ENCODE measurements around the gene PCBP3.

Gene PCBP3

DNA sequence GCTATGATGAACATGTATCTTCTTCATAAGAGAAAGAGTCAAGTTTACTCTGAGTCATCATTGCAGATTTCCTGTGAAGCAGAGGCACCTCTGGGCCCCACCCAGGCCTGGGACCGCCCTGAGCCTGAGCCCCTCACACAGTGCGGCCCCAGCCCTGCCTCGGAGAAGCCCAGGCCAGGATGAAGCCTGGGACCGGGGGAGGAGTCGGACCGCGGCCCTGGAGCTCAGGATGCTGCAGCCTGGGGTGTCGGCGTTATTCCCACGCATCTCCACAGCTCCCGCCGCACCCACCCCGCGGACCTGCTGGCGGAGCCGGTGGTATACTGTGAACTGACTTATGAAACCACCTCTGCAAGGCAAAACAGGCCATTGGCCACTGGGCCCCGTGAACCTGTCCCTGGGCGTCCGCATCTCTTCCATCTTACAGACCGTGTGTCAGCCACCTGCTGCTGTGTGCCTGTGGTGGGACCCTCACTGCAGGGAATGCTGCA lies 335.7 kb downstream of the PCBP3 start:
- no peak for DNase-seq (ENCODE audit: low read depth in 2 of 2)

DNA sequence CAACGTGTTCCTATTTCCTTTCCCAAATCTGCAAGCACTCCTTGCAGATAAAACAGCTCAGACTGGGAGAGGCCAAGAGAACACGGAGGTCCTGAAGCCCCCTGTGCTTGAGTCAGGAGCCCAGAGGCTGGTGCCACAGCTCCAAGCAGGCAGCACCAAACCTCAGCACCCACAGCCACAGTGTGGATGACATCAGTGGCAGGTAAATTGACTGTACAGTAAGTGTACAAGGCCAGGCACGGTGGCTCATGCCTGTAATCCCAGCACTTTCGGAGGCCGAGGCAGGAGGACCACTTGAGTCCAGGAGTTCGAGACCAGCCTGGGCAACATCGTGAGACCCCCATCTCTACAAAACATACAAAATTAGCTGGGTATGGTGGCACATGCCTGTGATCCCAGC lies 336.1 kb downstream of the PCBP3 start:
- no peak for DNase-seq (ENCODE audit: low read depth in 2 of 2)

DNA sequence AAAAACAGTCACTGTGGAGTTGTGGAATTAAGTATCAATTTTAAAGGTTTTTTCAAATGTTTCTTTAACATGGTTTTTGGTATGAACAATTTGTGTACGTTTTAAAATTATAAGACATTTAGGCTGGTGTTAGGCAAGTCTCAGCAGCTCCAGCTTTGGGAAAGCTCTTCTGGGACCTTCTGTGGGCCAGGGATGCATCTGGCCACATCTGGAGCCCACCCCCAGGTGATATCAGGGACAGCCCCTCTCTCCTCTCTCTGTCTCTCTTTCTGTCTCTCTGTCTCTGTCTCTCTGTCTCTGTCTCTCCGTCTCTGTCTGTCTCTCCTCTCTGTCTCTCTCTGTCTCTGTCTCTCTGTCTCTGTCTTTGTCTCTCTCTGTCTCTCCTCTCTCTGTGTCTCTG lies 336.7 kb downstream of the PCBP3 start:
- no peak for DNase-seq (ENCODE audit: low read depth in 2 of 2)

DNA sequence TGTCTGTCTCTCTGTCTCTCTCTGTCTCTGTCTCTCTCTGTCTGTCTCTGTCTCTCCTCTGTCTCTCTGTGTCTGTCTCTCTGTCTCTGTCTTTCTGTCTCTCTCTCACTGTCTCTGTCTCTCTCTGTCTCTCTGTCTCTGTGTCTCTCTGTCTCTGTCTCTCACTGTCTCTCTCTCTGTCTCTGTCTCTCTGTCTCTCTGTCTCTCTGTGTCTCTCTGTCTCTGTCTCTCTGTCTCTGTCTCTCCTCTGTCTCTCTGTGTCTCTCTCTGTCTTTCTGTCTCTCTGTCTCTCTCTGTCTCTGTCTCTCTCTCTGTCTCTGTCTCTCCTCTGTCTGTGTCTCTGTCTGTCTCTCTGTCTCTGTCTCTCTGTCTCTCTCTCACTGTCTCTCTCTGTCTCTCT lies 337.2 kb downstream of the PCBP3 start:
- DNase-seq (ENCODE audit: low read depth in 2 of 2), result no peak

DNA sequence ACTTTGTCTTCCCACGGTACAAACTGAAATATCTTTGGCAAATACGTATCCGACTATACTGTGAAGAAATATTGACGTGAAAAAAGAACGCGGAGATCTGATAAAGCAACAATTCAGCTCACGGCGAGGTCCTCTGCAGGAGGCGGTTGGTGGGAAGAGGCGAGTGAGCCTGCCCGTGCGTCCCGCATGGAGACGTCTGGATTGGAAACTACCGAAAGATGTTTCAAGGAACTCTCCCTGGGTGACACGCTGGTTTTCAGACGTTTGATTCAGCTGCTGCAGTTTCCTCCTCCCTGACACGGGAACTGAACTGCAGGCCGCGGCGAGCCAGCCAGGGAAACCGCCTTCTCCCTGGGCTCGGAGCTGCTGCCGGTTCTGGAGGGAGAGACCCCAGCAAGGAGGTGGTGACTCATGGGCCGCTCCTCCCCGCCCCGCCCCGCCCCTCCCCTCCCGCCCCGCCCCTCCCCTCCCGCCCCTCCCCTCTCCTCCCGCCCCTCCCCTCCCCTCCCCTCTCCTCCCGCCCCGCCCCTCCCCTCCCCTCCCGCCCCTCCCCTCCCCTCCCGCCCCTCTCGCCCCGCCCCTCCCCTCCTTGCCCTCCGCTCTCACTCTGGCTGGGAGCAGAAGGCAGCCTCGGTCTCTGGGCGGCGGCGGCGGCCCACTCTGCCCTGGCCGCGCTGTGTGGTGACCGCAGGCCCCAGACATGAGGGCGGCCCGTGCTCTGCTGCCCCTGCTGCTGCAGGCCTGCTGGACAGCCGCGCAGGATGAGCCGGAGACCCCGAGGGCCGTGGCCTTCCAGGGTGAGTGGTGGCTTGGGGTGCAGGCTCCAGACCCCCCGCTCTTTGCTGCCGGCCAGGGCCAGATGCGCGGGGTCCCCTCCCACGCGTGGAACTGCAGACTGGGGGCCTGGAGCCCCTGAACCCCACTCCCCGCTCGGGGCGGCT lies 337.9 kb downstream of the PCBP3 start, which contains the start of gene COL6A1:
Gene COL6A1, plus strand, starts transcription at position 620 of the 941 bp plus-strand sequence. Its CDS starts 81 bp downstream, at position 701.
- peak in 1 of 2 donors; percentile 21 for DNase-seq (ENCODE audit: low read depth in 2 of 2)

DNA sequence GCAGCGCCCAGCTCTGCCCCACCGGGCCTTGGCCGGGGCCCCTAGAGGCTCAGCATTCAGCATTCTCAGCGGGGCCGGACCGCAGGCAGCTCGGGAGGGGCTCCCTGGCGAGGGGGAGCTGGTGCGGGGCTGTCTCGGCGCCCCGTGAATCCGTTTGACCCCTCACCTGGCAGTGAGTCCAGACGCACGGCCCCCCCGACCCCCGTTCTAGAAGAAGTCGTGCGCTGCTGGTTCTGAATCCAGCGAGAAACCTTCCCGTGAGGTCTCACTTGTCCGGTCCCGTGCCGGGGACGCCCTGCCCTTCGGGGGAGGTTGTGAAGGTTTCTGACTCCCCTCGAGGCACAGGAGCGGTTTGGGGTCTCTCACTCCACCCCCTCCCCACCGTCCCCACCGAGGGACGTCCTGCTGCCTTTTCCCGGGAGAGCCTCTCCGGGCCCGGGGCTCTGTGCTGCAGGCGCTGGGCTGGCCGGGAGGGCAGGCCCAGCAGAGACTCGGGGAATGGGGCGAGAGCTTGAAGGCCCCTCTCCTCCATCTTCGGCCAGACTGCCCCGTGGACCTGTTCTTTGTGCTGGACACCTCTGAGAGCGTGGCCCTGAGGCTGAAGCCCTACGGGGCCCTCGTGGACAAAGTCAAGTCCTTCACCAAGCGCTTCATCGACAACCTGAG lies 338.7 kb downstream of the PCBP3 start:
- DNase-seq (ENCODE audit: low read depth in 2 of 2), result no peak

DNA sequence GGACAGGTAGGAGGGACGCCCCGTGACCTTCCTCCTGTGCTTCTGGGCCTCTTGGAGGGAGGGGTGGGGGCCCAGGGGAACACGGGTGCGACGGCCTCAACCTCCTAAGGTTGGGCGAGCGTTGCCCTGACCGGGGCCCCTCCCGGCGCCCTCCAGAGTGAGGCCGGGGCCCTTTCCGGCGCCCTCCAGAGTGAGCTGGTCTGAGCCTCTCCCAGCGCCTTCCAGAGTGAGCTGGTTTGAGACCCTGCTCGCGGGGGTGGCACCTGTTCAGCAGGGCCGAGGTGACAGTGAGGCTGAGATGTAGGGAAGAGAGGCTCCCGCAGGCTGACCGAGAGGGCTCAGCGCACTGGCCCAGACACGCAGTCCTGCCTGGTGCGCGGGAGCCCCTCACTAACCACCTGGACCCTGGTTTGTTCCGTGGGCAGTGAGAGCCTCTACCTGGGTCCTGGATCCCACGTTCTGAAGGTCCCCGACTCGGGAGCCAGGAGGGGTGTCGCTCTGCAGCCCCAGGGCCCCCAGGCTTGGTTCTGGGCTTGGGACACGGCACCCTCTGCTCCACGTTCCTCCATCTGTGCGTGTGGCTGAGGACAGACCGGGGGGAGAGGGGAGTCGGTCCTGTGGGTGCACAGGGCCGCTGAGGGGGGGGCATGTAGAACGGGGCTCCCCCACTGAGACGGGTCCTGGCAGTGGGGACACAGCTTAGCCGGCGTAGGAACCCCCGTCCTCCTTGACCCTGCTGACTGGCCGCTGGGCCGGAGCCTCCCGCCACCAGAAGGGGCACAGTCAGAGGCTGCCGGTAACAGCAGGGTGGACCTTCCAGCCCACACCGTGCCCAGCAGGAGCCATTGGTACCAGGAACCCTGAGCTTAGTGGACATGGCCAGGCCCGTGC lies 339.5 kb downstream of the PCBP3 start:
- DNase-seq (ENCODE audit: low read depth in 2 of 2), result no peak

DNA sequence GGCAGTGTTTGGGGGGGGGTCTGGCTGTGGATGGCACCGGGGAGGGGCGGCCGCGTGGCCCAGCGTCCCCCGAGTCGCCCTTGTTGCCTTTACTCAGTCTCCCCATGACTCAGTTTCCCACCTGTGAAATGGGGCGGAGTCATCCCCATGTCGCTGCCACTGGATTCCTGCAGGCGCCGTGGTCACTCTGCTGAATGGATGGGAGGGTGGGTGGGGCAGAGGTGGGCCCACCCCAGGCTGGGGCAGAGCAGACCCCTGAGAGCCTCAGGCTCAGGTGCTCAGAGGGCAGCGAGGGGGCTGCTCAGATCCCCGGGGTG lies 340.1 kb downstream of the PCBP3 start:
- DNase-seq (ENCODE audit: low read depth in 2 of 2), result no peak

DNA sequence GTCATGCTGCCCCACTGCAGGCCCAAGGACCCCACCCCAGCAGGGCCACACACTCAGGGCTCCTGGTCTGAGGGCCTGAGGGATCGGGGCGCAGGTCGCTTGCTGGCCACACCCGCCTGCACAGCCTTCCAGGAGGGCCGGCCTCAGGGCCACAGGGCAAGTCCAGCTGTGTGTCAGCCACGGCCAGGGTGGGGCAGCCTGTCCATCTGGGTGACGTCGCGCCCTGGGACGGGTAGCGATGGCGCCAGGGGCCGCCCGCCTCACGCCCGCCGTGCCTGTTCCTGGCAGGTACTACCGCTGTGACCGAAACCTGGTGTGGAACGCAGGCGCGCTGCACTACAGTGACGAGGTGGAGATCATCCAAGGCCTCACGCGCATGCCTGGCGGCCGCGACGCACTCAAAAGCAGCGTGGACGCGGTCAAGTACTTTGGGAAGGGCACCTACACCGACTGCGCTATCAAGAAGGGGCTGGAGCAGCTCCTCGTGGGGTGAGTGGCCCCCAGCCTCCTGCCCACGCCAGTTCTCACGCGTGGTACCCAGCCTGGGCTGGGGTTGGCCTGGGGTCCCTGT lies 340.5 kb downstream of the PCBP3 start:
- DNase-seq (ENCODE audit: low read depth in 2 of 2), result no peak

DNA sequence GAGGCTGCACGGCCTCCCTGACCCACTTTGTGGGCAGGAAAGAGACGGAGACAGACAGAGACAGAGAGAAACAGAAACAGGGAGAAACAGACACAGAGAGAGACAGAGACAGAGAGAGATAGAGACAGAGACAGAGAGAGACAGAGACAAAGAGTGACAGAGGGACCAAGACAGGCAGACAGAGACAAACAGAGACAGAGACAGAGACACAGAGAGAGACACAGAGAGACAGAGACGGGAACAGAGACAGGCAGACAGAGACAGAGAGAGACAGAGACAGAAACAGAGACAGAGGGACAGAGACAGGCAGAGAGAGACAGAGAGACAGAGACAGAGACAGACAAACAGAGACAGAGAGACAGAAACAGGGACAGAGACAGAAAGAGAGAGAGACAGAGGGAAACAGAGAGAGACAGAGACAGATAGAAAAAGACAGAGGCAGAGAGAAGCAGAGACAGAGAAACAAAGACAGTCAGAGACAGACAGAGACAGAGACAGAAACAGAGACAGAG lies 341.1 kb downstream of the PCBP3 start:
- DNase-seq (ENCODE audit: low read depth in 2 of 2), result no peak

DNA sequence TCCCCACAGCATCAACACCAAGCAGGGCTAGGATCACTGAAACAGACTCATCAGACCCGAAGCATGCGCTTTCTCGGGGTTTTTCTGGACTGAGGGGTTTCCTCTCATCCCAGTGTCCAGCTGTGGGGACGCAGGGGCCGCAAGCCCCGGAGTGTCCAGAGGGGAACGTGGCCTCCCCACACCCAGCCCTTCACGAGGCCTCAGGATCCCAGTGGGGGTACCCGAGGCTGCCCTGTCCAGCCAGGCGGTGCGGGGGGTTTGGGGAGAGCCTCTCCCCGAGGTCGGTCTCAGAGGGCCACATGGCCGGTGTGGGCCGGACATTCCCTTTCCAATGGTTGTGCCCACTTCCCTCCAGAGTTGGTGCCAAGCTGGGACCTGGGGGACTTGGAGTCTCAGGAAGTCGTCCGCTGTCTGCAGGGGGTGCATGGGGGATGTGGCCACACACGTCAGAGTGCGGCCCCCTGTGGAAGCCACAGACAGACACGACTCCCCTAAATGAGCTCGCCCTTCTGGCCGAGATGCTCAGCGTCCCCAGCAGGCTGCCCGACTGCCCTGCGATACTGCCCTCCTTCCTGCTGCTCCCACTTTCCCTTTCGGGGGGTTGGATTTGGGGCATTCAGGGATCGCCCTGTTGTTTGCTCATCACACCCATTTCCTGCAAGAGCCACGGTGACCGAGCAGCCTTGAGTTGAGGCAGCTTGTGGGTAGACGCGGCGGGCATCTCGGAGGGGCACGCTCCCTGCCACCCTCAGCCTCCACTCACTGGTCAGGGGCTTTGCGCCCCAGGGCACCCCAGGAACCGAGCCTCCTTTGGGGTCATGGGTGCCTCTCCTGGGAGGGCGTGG lies 342.2 kb downstream of the PCBP3 start:
- DNase-seq (ENCODE audit: low read depth in 2 of 2), result no peak

DNA sequence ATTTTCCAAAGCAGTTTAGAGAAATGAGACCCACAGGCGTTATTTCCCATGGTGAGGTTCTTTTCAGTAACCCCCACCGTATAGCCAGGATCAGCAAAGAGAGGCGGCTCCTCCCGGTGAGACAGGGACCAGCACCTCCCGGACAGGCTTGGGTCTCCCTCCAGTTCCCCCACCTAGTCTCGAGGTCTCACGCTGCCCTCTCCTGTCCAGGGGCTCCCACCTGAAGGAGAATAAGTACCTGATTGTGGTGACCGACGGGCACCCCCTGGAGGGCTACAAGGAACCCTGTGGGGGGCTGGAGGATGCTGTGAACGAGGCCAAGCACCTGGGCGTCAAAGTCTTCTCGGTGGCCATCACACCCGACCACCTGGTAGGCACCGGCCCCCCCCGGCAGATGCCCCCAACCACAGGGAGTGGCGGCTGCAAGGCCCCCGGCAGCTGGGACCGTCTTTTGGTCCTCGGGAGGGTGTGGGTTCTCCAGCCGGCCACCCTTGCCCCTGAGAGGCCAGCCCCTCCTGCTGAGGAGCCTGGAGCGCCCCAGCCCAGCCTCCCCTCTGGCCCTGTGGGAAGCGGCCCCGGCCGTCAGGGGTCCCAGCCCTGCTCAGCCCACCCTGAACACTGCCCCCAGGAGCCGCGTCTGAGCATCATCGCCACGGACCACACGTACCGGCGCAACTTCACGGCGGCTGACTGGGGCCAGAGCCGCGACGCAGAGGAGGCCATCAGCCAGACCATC lies 343.0 kb downstream of the PCBP3 start:
- DNase-seq (ENCODE audit: low read depth in 2 of 2), result no peak

DNA sequence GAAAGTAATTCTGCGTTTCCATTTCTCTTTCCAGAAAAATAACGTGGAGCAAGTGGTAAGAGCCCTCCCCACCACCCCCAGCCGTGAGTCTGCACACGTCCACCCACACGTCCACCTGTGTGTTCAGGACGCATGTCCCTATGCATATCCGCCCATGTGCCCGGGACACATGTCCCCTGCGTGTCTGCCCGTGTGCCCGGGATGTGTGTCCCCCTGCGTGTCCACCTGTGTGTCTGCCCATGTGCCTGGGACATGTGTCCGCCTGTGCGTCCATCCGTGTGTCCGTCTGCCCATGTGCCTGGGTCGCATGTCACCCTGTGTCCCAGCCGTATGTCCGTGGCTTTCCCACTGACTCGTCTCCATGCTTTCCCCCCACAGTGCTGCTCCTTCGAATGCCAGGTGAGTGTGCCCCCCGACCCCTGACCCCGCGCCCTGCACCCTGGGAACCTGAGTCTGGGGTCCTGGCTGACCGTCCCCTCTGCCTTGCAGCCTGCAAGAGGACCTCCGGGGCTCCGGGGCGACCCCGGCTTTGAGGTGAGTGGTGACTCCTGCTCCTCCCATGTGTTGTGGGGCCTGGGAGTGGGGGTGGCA lies 343.7 kb downstream of the PCBP3 start:
- no peak for DNase-seq (ENCODE audit: low read depth in 2 of 2)

DNA sequence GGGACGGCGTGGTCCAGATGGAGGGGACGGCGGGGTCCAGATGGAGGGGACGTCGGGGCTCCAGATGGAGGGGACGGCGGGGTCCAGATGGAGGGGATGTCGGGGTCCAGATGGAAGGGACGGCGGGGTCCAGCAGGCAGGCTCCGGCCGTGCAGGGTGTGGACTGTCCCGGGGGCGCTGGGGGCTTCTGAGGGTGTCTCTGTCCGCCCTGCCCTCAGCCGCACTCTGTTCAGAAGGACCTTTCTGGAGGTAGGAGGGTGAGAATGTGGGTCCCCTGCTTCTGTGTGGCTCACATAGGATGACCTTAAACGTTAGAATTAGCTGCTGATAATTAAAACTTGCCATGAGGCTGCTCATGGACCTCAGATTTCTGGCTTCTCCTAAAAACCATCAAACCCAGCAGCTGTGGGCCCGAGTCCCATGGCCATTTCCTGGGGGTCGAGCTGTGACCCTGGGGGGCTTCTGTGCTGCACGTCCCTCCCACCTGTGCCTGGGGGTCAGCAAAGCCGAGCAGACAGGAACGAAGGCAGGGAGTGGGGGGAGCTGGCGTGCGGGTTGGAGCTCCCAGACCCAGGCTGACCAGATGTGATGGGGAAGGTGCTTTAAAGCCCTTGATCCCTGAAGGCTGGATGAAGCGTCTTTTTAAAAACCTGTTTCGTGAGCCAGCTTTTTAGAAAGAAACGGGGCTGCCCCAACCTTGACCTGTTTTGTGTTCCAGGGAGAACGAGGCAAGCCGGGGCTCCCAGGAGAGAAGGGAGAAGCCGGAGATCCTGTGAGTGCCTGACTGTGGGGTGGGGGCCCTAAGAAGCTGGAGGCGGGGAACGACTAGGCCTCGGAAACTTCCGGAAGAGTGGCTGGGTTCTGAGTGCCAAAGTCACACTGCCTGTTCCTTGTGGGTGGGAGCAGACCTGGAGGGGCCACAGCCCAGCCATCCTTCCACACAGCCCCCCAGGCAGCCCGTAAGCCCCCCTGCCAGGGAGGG lies 345.1 kb downstream of the PCBP3 start:
- no peak for DNase-seq (ENCODE audit: low read depth in 2 of 2)

DNA sequence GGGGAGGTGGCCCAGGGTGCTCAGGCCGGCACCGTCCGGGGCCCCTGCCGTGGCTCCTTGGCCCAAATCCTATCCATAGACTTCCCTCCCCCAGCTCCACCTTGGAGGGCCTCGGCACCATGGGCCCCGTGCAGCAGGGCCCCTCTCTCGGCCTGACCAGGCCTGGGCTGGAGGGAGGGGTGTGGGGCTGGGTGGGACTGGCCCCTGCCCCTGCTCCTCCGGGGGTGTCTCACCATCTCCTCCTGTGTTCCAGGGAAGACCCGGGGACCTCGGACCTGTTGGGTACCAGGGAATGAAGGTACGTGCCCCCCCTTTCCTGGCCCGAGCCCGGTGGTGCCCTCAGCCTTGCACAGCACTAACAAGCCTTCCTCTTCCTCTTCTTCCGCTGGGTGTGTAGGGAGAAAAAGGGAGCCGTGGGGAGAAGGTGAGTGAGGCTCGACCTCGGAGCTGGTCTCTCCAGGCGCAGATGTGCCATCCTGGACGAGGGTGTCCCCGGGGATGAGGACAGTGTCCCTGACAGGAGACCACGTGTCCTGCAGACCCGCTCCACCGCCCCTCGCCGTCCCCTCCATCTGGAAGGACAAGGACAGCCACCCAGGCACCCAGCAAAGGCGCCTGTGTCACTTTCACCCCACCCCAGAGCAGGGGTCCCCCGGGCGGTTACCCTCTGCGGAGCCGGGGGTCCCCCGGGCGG lies 346.0 kb downstream of the PCBP3 start:
- DNase-seq (ENCODE audit: low read depth in 2 of 2), result no peak

DNA sequence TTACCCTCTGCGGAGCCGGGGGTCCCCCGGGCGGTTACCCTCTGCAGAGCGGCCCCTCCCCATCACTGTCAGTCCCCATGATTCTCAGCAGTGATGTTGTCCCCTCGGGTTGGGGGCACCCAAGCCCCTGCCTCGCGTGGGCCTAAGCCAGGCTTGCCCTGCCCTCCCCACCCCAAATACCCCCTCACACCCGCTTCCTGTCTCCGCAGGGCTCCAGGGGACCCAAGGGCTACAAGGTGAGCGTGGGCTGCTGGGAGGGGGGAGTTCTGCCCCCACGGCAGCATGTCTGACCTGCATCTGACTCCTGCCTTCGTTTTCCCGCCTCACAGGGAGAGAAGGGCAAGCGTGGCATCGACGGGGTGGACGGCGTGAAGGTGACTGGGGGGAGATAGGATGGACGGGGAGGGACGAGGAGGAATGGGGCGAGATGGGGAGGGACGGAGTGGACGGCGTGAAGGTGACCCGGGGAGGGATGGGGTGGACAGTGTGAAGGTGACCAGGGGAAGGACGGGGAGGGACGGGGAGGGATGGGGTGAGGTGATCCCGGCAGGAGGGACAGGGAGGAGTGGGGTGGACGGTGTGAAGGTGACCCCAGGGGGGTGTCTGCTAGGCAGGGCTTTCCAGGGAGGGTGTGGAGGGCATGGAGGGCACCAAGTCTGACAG lies 346.7 kb downstream of the PCBP3 start:
- no peak for DNase-seq (ENCODE audit: low read depth in 2 of 2)
